Measurements from ENCODE around the gene TMTC2. TPM values are rescaled to one million over a fixed set of nuclear protein-coding genes. Genes with fewer than 3 reads are reported as not detected.

The TMTC2 gene
- total and polyA plus RNA-seq, 2 donors from 2014 or later, result 6.0 to 32.9 TPM

DNA sequence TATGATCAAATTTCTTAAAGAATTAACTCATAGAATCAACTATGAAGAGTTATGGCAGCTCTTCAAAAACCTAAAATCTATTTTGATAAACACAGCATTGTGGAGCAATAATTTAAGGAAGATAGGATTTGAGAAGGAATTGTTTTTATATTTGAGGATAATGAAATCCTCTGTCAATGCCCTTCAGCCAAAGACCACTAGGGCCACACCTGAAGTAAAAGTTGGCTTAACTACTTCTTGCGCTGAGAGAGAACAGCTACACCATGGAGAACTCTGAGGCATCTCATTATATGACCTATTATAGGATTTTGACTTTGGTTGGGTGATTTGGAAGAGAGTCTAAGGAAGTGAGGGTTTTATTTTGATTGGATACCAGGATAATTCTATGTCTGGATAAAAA lies 237.2 kb downstream of the TMTC2 start:
- H3K4me1 ChIP-seq (ENCODE audit: control insufficient read depth in 2 of 3, insufficient read depth in 2 of 3, low read depth in 1 of 3, low read length in 3 of 3), result no peaks in the 10 kb centered on the region
- TF ChIP-seq, protein P1, sequence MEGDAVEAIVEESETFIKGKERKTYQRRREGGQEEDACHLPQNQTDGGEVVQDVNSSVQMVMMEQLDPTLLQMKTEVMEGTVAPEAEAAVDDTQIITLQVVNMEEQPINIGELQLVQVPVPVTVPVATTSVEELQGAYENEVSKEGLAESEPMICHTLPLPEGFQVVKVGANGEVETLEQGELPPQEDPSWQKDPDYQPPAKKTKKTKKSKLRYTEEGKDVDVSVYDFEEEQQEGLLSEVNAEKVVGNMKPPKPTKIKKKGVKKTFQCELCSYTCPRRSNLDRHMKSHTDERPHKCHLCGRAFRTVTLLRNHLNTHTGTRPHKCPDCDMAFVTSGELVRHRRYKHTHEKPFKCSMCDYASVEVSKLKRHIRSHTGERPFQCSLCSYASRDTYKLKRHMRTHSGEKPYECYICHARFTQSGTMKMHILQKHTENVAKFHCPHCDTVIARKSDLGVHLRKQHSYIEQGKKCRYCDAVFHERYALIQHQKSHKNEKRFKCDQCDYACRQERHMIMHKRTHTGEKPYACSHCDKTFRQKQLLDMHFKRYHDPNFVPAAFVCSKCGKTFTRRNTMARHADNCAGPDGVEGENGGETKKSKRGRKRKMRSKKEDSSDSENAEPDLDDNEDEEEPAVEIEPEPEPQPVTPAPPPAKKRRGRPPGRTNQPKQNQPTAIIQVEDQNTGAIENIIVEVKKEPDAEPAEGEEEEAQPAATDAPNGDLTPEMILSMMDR (IDR thresholded peaks at IDR 0.05; ENCODE audit: borderline replicate concordance, extremely low read depth, insufficient read depth), result no peak
- intact Hi-C loops (cut with DNase I), result no loop called here
- DNase-seq (no peak), FAIRE-seq (no peak)
- H3K9ac ChIP-seq (ENCODE audit: low read length in 3 of 3), result no peak overlapping the region
- no peak overlapping the region for H3K27ac ChIP-seq (ENCODE audit: low read depth in 2 of 2, low read length in 2 of 2)
- no peaks in the 10 kb centered on the region for H3K27me3 ChIP-seq (ENCODE audit: control insufficient read depth, insufficient read depth, low read length)
- no peaks in the 10 kb centered on the region for H3K9me3 ChIP-seq (ENCODE audit: control insufficient read depth in 2 of 3, insufficient read depth in 1 of 3, low read length in 3 of 3)
- H3K4me3 ChIP-seq (ENCODE audit: low read length in 3 of 3), result no peak overlapping the region
- no peaks in the 10 kb centered on the region for H3K36me3 ChIP-seq (ENCODE audit: control insufficient read depth in 2 of 3, insufficient read depth in 3 of 3, low read length in 3 of 3)

DNA sequence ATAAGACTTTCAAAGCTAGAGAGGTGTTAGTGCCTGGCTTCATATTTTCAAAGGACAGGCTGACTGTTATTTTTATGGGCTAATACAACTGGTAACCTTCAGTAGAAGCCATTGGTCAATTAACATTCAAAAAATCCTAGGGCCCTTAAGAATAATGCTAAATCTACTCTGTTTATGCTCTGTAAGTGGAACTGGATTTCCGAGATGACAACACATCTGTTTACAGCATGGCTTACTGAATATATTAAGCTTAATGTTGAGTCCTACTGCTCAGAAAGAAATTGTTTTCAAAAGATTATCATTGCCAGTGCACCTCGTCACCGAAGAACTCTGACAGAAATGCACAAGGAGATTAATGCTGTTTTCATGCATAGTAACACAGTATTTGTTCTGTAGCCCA lies 239.9 kb downstream of the TMTC2 start:
- no peaks in the 10 kb centered on the region for H3K9me3 ChIP-seq (ENCODE audit: control insufficient read depth in 2 of 3, insufficient read depth in 1 of 3, low read length in 3 of 3)
- H3K36me3 ChIP-seq (ENCODE audit: control insufficient read depth in 2 of 3, insufficient read depth in 3 of 3, low read length in 3 of 3), result no peaks in the 10 kb centered on the region
- intact Hi-C loops (cut with DNase I), result no loop called here
- FAIRE-seq, result no peak
- no peak overlapping the region for H3K27ac ChIP-seq (ENCODE audit: low read depth in 2 of 2, low read length in 2 of 2)
- H3K27me3 ChIP-seq (ENCODE audit: control insufficient read depth, insufficient read depth, low read length), result no peaks in the 10 kb centered on the region
- TF ChIP-seq, protein P1 (IDR thresholded peaks at IDR 0.05; ENCODE audit: borderline replicate concordance, extremely low read depth, insufficient read depth), result no peak
- H3K4me1 ChIP-seq (ENCODE audit: control insufficient read depth in 2 of 3, insufficient read depth in 2 of 3, low read depth in 1 of 3, low read length in 3 of 3), result no peaks in the 10 kb centered on the region
- H3K4me3 ChIP-seq (ENCODE audit: low read length in 3 of 3), result no peak overlapping the region
- no peak for DNase-seq
- no peak overlapping the region for H3K9ac ChIP-seq (ENCODE audit: low read length in 3 of 3)

DNA sequence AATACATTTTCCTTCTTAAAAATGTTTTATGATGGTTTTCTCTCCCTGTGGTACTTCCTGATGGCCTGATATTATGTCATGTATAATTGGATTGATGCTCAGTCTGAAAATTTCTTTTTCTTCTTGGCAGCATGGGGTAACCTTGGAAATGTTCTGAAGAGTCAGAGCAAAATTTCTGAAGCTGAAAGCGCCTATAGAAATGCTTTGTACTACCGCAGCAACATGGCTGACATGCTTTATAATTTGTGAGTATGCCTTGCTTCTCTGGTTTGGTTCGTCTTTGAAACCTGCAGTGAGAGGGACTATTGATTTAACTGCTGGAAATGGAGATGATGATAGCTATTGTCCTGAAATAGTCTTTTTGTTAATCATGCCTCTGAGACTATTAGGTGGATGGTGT lies 243.6 kb downstream of the TMTC2 start:
- intact Hi-C loops (cut with DNase I), result no loop called here
- no peaks in the 10 kb centered on the region for H3K4me1 ChIP-seq (ENCODE audit: control insufficient read depth in 2 of 3, insufficient read depth in 2 of 3, low read depth in 1 of 3, low read length in 3 of 3)

More for the DNA sequence above, 243.6 kb downstream of the TMTC2 start:
- H3K9me3 ChIP-seq (ENCODE audit: control insufficient read depth in 2 of 3, insufficient read depth in 1 of 3, low read length in 3 of 3), result no peaks in the 10 kb centered on the region
- H3K27ac ChIP-seq (ENCODE audit: low read depth in 2 of 2, low read length in 2 of 2), result no peak overlapping the region
- no peak for FAIRE-seq
- no peak overlapping the region for H3K9ac ChIP-seq (ENCODE audit: low read length in 3 of 3)
- TF ChIP-seq, protein P1 (IDR thresholded peaks at IDR 0.05; ENCODE audit: borderline replicate concordance, extremely low read depth, insufficient read depth), result no peak
- DNase-seq, result no peak
- H3K27me3 ChIP-seq (ENCODE audit: control insufficient read depth, insufficient read depth, low read length), result no peaks in the 10 kb centered on the region
- H3K4me3 ChIP-seq (ENCODE audit: low read length in 3 of 3), result no peak overlapping the region
- no peaks in the 10 kb centered on the region for H3K36me3 ChIP-seq (ENCODE audit: control insufficient read depth in 2 of 3, insufficient read depth in 3 of 3, low read length in 3 of 3)
